Nephron progenitor cell (in vitro differentiated cells): ENCODE results near the gene ADGRV1.

Experiments used
- DNase-seq: peaks from one replicate; pipeline ENCODE4 v3.0.0; 2021
- H3K27ac Mint-ChIP-seq: 2 replicates; pipeline ENCODE4 v1.8.0; 2021; ENCODE audit warnings: mild to moderate bottlenecking, moderate library complexity, mixed read lengths
- H3K27me3 Mint-ChIP-seq: 2 replicates; pipeline ENCODE4 v1.8.0; 2021; ENCODE audit warnings: mild to moderate bottlenecking, low read depth, mixed read lengths; ENCODE audit not compliant: poor library complexity
- H3K36me3 Mint-ChIP-seq: 2 replicates; pipeline ENCODE4 v1.8.0; 2021; ENCODE audit warnings: low read depth, mixed read lengths
- H3K4me1 Mint-ChIP-seq: 2 replicates; pipeline ENCODE4 v1.8.0; 2021; ENCODE audit warnings: mixed read lengths
- H3K4me3 Mint-ChIP-seq: 2 replicates; pipeline ENCODE4 v1.8.0; 2021; ENCODE audit warnings: mild to moderate bottlenecking, moderate library complexity, mixed read lengths
- H3K9me3 Mint-ChIP-seq: 2 replicates; pipeline ENCODE4 v1.8.0; 2021; ENCODE audit warnings: mild to moderate bottlenecking, moderate library complexity, mixed read lengths
- CTCF ChIP-seq: fragments of 200-600 bp; sonication (generic); IDR thresholded peaks from 2 replicates; pipeline ENCODE4 v1.5.0; 2021; ENCODE audit warnings: antibody characterized with exemption

ADGRV1 gene

GRCh38 chr5:91119981-91120850 is 561.6 kb downstream of the ADGRV1 start:
- H3K9me3 Mint-ChIP-seq, result no peaks in the 10 kb centered on the region
- H3K27ac Mint-ChIP-seq, result peak overlapping the region; percentile 33
- no peak for TF ChIP-seq CTCF
- peaks cover 8% of the 10 kb centered on the region for H3K4me1 Mint-ChIP-seq
- H3K27me3 Mint-ChIP-seq, result no peaks in the 10 kb centered on the region
- H3K4me3 Mint-ChIP-seq, result no peak overlapping the region
- H3K36me3 Mint-ChIP-seq, result no peaks in the 10 kb centered on the region
- no peak for DNase-seq

- Mint-ChIP-seq H3K4me1 (peaks cover 8% of the 10 kb centered on the region), H3K27me3 (no peaks in the 10 kb centered on the region), H3K4me3 (no peak overlapping the region), H3K27ac (peak overlapping the region; percentile 37), H3K36me3 (no peaks in the 10 kb centered on the region), H3K9me3 (no peaks in the 10 kb centered on the region)
- no peak for TF ChIP-seq CTCF
- no peak for DNase-seq
Measured at GRCh38 chr5:91121347-91121993, 562.9 kb downstream of the ADGRV1 start.

DNA sequence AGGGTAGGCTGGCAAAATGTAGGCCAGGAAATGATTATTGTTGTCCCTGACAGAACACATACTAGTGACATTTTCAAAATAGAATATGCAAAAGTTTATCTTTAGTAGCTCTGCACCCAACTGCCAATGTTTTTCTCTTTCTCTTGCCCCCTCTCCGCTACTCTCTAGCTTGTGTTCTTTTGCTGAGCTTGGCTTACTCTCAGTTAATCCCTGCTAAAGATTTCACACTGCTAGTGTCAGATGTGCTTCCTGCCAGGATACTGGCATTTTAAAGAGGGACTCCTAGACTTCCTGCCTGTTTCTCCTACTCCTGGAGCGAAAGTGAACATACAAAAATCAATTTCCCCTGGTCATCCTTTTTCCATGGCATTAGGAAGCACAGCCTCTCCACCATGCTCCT is 564.1 kb downstream of the ADGRV1 start:
- H3K27ac Mint-ChIP-seq, result peak overlapping the region; percentile 58
- H3K4me3 Mint-ChIP-seq, result no peak overlapping the region
- no peak for TF ChIP-seq CTCF
- H3K4me1 Mint-ChIP-seq, result peaks cover 12% of the 10 kb centered on the region
- no peaks in the 10 kb centered on the region for H3K27me3 Mint-ChIP-seq
- DNase-seq, result no peak
- H3K9me3 Mint-ChIP-seq, result no peaks in the 10 kb centered on the region
- H3K36me3 Mint-ChIP-seq, result no peaks in the 10 kb centered on the region

GRCh38 chr5:91123291-91123690 is 564.7 kb downstream of the ADGRV1 start:
- TF ChIP-seq CTCF, result no peak
- no peaks in the 10 kb centered on the region for H3K9me3 Mint-ChIP-seq

GRCh38 chr5:91123901-91124300 is 565.3 kb downstream of the ADGRV1 start:
- Mint-ChIP-seq H3K4me3 (no peak overlapping the region), H3K27ac (no peak overlapping the region), H3K9me3 (no peaks in the 10 kb centered on the region), H3K36me3 (no peaks in the 10 kb centered on the region), H3K27me3 (no peaks in the 10 kb centered on the region), H3K4me1 (peaks cover 15% of the 10 kb centered on the region)
- no peak for TF ChIP-seq CTCF
- no peak for DNase-seq

More at GRCh38 chr5:91123291-91123690, 564.7 kb downstream of the ADGRV1 start:
- peaks cover 15% of the 10 kb centered on the region for H3K4me1 Mint-ChIP-seq
- no peak for DNase-seq
- H3K27me3 Mint-ChIP-seq, result no peaks in the 10 kb centered on the region
- H3K36me3 Mint-ChIP-seq, result no peaks in the 10 kb centered on the region
- H3K4me3 Mint-ChIP-seq, result no peak overlapping the region
- no peak overlapping the region for H3K27ac Mint-ChIP-seq
